GM18909 (cell line): ENCODE measurements around the gene NRXN3.
A peak's percentile ranks its signal among the peaks of the same experiment; 100 is the strongest.

Experiments
- ATAC-seq: cut with Tn5 transposase; IDR thresholded peaks from one replicate; pipeline ENCODE4 v1.9.1; 2021; ENCODE audit warnings: mild to moderate bottlenecking; ENCODE audit not compliant: unreplicated experiment, poor library complexity

NRXN3 gene

DNA sequence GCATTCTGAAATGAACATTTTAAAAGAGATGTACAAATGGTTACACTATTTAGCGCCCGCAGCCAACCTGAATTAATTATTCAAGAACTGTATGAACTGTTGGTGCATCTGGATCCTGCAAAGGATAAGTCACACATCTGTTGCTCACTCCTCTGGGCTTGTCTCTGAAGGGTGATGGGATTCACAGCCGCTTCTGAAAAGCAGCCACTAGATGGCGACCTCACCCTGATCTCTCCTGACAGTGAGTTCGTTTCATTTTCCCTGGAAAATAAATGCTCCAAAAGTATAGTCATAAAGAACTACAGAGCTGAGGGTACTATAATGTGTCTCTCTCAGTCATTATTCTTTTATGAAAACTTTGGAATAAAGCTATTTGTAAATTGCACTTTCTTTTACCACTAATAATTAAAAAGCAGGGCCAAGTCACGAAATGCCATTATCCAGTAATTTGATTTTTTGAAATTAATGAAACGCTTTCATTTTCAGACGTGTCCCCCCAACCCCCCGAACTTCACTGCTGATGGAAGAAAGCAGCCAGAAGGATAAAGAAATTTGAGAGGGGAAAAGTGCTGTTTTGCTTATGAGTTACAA, 789.6 kb downstream of the NRXN3 start:
- peak; percentile 79 for ATAC-seq

DNA sequence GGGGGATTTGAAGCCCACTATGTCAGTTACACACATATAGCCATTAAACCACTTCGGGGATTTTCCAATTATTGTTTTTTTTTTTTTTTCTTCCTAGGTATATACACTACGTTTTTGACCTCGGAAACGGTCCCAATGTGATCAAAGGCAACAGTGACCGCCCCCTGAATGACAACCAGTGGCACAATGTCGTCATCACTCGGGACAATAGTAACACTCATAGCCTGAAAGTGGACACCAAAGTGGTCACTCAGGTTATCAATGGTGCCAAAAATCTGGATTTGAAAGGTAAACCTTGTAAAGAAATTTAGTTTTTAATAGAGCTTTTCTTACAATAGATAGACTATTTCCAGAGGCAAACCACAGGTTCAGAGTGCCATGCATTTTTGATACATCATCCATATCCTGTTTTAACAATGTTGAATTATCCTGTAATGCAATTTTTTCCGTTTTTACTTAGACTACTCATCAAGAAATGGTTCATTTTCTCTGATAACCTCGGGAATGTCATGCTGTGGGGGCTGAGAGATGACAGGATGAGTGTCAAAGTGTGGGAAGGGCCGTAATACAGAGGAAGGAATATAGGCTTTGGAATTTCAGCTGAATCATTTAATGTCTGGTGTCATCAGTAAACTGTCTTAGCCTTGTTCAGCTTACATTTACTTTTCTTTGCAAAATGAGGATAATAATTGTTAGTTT, 797.1 kb downstream of the NRXN3 start:
- no peak for ATAC-seq

DNA sequence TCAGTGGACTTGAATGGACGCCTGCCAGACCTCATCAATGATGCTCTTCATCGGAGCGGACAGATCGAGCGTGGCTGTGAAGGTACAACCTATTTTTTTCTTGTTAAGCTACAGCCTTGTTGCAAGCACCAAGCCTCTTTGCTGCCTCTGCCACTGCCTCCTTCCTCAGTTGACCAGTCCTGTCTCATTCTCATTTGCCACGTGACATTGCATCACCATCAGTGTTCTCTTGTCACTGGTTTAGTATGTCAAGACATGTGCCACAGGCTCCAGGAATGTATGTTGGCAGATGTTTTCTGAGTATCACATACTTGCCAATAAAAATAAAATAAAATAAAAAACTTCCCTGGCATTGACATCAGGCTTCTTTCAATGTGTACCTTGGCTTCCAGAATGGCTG, 798.1 kb downstream of the NRXN3 start:
- no peak for ATAC-seq

DNA sequence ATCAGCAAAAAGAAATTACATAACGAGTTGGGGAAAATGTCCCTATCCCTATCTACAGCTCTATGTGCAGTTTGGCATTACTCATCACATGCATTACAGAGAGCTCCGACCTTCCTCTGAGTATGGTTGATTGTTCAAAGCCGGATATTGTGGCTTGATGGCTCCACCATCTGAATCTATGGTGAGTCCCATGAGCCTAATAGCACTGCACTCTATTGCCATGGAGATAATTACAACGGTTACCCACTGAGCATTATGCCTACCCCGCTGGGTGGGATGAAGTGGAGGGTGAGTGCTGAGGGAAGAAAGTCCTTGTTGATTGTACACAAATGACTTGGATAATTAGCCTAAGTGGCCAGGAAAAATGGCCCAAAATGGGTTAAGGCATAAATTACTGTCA, 800.5 kb downstream of the NRXN3 start:
- ATAC-seq, result no peak

DNA sequence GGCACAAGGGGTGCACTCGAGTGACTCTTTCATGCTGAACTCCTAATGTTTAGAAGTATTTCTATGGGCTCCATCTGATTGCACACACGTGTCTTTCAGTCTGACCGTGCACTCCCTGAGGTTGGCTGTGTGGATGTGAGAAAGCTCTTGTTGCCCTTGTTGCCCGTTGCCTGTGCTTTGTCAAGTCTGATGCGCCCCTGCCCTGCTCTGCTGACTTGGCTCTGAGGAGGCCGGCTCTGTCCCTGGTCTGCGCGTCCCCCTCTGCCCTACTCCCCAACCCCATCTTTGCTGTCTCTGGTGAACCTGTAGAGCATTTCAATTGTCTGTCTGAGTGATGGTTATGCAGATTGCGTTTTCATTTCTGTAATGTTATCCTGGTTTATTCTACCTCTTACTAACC, 802.3 kb downstream of the NRXN3 start:
- ATAC-seq, result no peak

DNA sequence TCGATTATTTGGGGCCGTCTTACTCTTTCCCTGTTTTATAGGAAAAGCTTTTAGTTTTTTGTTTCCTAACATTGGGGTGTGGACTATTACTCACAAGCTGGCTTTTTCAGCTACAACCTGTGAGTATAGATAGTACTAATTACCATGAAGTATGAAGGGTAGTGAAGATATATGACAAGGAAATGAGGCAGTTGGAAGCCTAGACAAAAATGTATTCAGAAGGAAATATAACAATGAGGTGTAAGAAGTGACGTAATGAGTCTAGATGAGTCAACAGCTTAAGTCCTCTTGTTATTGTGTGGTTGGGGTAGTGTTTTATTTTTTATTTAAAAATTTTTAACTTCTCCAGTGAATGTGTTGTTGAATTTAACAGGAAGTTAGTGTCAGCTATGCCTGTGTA, 804.5 kb downstream of the NRXN3 start:
- no peak for ATAC-seq

DNA sequence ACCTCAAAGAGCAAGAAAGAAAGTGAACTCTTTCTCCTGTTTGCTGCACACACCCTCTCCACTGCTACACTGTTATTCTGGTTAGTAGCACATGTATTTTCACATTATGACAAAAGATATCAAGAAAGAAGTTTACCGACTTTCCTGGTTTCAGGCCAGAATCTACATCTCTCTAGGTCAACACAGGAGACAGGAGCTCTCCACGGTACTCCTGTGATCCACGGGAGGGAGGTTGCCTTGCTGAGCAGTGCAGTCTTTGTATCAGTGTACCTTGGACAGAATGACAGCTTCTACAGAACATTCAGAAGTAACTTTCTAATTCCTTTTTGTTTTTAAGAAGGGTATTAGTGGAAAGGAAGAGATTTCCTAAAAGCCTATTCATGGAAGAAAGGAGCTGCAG, 805.6 kb downstream of the NRXN3 start:
- ATAC-seq, result no peak

DNA sequence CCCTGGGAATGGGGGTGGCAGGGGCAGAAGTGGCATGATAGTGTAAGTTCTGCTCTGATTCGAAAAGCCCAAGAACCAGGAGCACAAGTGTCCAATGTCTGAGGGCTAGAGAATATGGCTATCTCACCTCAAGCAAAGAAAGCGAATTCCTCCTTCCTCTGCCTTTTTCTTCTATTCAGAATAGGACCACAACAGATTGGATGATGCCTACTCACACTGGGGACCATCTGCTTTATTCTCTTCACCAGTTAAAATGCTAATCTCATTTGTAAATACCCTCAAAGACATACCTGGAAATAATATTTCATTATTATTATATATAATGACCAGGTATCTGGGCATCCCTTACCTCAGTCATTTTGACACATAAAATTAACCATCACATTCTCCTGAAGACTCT, 808.7 kb downstream of the NRXN3 start:
- no peak for ATAC-seq

DNA sequence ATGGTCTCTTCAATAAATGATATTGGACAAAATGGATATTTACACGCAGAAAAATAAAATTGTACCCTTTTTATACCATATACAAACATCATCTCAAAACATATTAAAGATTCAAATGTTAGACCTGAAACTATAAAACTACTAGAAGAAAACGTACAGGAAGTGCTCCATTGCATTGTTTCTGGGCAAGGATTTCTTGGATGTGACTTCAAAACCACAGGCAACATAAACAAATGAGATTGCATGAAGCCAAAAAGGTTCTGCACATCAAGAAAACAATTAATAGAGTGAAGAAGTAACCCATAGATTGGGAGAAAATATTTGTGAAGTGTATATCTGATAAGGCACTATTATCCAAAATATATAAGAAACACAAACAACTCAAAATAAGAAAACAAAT, 812.4 kb downstream of the NRXN3 start:
- ATAC-seq, result no peak

DNA sequence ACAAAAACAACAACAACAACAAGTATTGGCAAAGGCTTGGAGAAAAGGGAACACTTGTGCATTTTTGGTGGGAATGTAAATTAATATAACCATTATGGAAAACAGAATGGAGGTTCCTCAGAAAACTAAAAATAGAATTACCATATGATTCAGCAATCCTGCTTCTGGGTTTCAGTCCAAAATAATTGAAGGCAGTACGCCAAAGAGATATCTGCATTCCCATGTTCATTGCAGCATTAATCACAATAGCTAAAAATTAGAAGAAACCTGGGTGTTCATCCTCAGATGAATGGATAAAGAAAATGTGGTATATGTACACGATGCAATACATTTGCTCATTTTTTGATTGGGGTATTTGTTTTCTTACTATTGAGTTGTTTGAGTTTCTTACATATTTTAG, 813.0 kb downstream of the NRXN3 start:
- ATAC-seq, result no peak

DNA sequence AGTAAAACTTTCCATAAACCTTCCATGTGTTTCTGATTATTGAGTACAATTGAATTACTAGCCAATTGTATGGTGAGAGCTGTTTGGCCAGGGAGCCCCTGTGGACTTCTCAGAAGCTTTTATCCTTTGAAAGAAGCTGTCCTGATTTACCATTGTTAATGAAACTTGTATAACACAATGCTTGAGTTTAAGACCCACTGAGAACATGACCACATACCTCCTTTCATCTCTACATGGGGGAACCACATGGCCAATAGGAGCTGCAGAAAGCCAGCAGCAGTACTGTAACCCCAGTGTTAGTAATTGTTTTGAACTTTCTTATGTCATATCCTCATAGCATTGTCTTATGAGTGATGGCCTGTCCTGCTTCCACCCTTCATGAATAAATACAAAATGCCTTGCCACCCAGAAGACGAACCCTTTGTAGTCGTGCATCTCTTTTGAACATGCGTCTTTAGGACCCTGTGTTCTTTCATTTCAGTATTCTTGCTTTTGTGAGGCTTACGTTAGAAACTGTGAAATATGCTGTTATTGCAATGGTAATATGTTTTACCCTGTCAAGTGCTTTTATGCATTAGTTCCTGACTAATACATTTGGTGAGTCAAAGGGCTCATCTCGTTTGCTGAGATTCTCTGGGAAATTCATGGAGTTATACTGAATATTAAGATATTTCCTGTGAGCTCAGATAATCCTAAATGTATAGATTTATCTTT, 815.7 kb downstream of the NRXN3 start:
- no peak for ATAC-seq

DNA sequence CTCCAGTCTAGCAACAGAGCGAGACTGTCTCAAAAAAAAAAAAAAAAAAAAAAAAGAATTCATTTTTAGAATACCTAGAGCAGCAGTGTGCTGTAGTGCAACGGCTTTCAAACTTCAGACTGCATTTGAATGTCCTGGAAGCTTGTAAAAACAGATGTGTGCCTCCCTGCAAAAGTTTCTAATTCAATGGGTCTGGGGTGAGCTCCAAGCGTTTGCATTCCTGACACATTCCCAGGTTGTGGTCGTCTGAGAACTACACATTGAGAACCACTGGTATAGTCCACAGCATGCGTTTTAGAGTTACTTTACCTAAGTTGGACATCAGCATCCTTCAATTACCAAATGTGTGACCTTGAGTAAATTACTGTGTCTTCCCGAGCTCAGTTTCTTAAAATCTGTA, 816.8 kb downstream of the NRXN3 start:
- ATAC-seq, result no peak

DNA sequence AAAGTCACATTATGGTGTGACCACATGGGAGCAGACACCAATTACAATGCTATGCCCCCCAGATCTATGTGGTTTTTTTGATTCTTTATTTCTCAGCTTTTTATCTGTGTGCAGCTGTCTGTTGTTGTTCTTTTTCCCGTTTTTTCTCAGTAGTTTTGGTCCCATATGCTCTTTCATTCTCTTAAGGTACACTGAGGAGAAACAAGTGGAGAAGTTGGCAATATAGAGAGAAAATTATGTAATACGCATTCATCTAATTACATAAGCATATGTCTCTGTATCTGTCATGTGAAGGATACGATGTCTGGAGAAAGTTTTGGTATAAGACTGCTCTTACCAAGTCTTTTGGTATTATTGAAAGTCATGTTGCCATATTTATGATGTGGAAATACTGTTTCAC, 819.0 kb downstream of the NRXN3 start:
- no peak for ATAC-seq

DNA sequence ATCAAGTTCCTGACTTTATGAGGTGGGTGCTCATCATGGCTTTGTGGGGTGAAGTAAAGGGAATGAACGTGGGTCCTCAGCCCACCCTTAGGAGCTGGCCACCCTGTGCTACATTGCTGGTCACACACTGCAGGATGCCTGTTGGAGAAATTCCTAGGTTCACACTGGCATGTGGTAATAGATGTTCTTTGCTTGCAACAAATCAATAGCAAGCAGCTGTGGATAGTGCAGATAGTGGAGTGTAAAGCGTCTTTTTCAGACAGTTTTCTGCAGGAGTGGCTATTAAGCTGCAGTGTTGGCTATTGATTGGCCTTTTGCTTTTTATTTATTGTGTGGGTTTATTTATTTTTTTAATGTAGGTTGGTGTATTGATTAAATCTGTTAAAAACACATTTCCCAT, 822.7 kb downstream of the NRXN3 start:
- ATAC-seq, result no peak

DNA sequence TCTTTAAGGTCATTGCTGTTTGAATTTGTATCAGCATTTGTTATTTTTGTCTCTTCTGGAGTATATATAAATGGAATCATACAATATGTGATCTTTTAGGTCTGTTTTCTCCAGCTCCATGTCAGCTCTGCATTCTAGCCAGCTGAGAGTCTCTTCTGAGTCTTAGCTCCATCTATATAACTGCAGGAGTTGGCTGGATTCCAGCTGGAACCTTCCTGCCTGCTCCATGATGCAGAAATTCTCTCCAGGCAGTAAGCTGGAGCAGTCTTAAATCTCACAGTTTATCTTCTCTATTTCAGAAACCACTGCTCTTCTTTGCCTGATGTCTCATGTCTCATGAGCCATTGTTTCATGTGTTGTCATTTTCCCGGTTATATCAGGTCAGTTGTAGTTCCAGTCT, 827.6 kb downstream of the NRXN3 start:
- ATAC-seq, result no peak

DNA sequence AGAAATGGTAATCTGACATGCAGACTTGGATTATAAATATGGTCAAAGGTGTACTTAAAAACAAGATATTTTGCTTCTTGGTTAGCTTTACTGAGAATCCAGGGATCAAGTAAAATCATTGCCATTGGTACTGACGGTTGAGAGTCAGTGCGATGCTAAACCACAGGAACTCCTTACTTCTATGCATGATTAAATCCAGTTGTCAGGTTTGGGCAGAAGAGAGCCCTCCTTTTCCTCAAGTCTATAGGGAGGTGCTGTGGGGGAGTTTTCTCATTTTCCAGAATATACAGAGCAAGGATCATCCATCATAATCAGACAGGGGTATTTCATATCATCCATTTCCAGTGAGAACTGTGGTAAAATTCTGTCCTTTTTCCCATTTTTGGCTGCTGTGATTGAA, 839.1 kb downstream of the NRXN3 start:
- ATAC-seq, result no peak

DNA sequence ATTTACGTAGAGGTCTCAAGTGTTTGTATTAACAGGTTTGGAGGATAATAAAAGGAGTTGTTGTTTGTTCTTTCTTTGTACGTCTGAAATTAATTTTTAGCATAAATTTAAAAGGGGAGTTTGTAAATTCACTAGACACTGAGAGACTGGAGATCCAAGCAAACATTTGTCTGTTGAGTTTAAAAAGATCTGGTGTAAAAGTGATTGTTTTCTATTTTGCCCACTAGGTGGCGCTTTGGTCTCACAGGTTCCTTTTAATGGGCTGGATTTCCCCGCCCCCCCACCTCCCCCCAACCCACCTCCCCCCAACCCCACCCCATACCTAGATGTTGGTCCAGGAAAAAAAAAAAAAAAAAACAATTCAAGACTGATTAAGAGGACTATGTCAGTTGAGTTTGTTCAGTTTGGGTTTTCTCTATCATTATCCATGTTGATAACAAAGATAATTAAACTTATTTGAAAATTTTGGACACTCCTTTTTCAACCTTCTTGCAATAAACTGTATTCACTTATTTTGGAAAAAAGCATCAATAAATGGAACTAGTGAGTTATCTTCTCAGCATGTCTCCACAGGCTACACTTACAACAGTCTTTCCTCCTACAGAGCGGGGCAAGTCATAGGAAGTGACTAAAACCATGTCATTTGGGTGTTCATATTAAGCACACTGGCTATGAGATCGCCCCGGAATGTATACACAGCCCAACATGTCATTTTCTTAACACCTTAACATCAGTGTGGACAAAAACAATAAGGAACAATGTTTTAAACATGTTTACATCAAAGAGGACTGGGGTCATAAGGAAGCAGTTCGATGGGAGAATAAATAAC, 841.1 kb downstream of the NRXN3 start:
- ATAC-seq, result no peak

DNA sequence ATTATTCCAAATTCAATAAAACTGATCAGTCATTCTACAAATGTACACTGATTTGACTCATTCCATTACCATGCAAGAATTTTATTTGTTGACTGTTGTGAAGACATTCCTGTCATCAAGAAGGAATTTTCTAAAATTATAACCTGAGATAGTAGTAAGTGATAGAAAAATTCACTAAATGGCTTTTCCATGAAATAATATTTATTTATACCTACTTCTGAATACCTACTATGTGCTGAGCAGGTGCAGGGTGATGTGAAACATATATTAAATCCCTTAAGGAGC, 841.7 kb downstream of the NRXN3 start:
- ATAC-seq, result no peak

DNA sequence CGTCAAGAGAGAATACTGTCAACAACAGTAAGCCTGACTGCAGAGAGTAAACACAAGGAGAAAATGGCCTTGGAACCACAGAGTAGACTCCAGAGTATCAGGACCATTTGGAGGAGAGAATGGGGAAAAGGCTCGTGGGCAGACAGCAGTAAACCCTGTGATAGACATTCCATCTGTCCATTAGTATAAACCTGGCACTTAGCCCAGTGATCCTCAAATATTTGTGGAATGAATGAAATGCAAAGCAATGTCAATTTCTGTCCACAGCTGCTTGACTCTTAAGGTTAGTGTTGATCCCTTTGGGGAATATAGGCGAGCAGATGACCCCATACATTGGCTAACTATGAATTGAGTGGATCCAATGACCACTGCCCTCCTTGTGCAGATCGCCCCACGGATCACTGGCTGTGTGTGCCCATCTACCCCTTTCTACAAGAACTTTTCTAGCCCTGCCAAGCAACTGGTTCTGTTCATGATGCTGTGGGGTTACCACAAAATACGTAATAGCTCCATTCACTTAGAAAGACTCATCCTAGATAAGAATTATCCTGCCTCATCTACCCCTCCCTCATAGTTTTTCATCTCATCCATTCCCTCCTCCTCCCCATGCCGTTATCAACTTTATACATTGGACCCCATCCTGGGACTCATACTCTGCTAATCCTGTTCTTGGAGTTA, 846.8 kb downstream of the NRXN3 start:
- no peak for ATAC-seq

DNA sequence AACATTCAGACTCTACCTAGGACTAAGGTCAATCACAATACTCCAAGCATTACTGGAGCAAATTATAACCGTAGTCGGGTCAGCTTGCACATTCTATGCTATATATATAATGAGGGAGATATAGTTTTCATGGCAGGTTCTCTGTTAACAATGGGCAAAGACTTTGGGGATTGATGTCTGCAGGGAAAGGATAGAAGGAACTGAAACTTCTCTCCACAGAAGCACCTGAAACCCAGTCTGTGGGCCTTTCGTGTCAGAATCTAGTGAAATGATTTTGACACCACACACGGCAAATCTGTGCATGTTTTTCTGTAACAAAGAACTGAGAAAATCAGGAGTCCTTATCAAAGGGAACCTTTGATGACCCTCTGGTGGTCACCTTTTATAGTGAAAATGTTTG, 847.4 kb downstream of the NRXN3 start:
- ATAC-seq, result no peak

DNA sequence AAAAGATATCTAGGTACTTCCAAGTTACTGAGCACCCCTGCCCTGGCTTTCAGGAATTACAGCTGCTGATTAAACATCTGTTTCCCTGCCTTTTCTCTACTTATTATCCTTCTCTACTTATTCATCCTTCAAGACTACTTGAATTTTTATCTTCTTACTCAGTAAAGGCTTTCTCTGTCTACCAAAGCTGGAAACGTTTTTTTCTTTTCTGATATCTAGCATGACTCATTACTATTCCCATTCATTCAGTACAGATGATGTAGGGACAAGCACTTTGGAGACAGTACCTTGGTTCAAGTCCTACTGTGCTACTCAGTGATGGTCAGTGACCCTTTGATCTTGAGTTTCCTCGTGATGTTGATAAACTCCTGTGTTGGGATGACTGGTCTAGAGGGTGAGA, 848.7 kb downstream of the NRXN3 start:
- no peak for ATAC-seq
